DOHH2 (cell line): Measurements from ENCODE around the gene ANXA4.

Experiments used
- H3F3A ChIP-seq: fragments of 200-600 bp; sonication (generic), shearing (Covaris generic); 2 replicates; pipeline ENCODE4 v1.6.0; 2016; ENCODE audit warnings: antibody characterized with exemption, mild to moderate bottlenecking; ENCODE audit not compliant: control insufficient read depth, insufficient read depth
- H3K27ac ChIP-seq: fragments of 200-600 bp; sonication (generic); 2 replicates; pipeline ENCODE4 v1.5.1; 2014; ENCODE audit warnings: low read depth, mild to moderate bottlenecking, low read length, moderate library complexity
- H3K27me3 ChIP-seq: fragments of 200-600 bp; sonication (generic); 2 replicates; pipeline ENCODE4 v1.6.1; 2014; ENCODE audit warnings: mild to moderate bottlenecking, low read length, mixed read lengths; ENCODE audit not compliant: control insufficient read depth
- H3K36me3 ChIP-seq: fragments of 200-600 bp; sonication (generic); 2 replicates; pipeline ENCODE4 v1.6.1; 2014; ENCODE audit warnings: mild to moderate bottlenecking, low read length, moderate library complexity, mixed read lengths; ENCODE audit not compliant: control insufficient read depth
- H3K4me1 ChIP-seq: fragments of 200-600 bp; sonication (generic); 2 replicates; pipeline ENCODE4 v1.6.1; 2014; ENCODE audit warnings: mild to moderate bottlenecking, low read length, mixed read lengths; ENCODE audit not compliant: control insufficient read depth
- H3K4me2 ChIP-seq: fragments of 200-600 bp; sonication (generic); 2 replicates; pipeline ENCODE4 v1.6.0; 2014; ENCODE audit warnings: mild to moderate bottlenecking, low read length, moderate library complexity
- H3K4me3 ChIP-seq: fragments of 200-600 bp; sonication (generic); 2 replicates; pipeline ENCODE4 v1.5.1; 2014; ENCODE audit warnings: mild to moderate bottlenecking, low read length, mixed read lengths
- H3K79me2 ChIP-seq: fragments of 200-600 bp; sonication (generic); 2 replicates; pipeline ENCODE4 v1.6.1; 2014; ENCODE audit warnings: mild to moderate bottlenecking, low read length, mixed read lengths; ENCODE audit not compliant: control insufficient read depth
- H3K9me2 ChIP-seq: fragments of 200-600 bp; sonication (generic); replicated peaks from 2 replicates; pipeline ENCODE4 v1.6.1; 2014; ENCODE audit warnings: mild to moderate bottlenecking, low read length, mixed read lengths; ENCODE audit not compliant: control insufficient read depth
- H3K9me3 ChIP-seq: fragments of 200-600 bp; sonication (generic); 2 replicates; pipeline ENCODE4 v1.6.1; 2014; ENCODE audit warnings: antibody characterized with exemption, low read length, mixed read lengths; ENCODE audit not compliant: control insufficient read depth, insufficient read depth
- H4K20me1 ChIP-seq: fragments of 200-600 bp; sonication (generic); 2 replicates; pipeline ENCODE4 v1.6.0; 2014; ENCODE audit warnings: low read depth, mild to moderate bottlenecking, antibody characterized with exemption, low read length, moderate library complexity; ENCODE audit not compliant: control insufficient read depth, insufficient read depth
- CTCF ChIP-seq: fragments of 200-600 bp; sonication (generic); IDR thresholded peaks from one replicate; pipeline ENCODE4 v1.5.1; 2014; ENCODE audit warnings: antibody characterized with exemption, mild to moderate bottlenecking, low read depth, low read length; ENCODE audit not compliant: poor library complexity, severe bottlenecking
- EZH2phosphoT487 ChIP-seq: fragments of 200-600 bp; sonication (generic); IDR thresholded peaks from 2 replicates; pipeline ENCODE4 v1.6.1; 2017; ENCODE audit warnings: borderline replicate concordance, mild to moderate bottlenecking, antibody characterized with exemption, low read length, moderate library complexity, mixed read lengths

ANXA4 gene

GRCh38 chr2:69717861-69718273, 24.1 kb upstream of the ANXA4 start:
- H3K9me3 ChIP-seq: no peaks in the 10 kb centered on the region
- H3K79me2 ChIP-seq: no peaks in the 10 kb centered on the region
- H3K4me2 ChIP-seq: no peak overlapping the region
- no peaks in the 10 kb centered on the region for H3K9me2 ChIP-seq
- H3K27ac ChIP-seq: no peak overlapping the region
- peaks cover 16% of the 10 kb centered on the region; the same call in 1 of the 2 replicates for H3K27me3 ChIP-seq
- H3F3A ChIP-seq: no peaks in the 10 kb centered on the region
- H3K4me3 ChIP-seq: no peak overlapping the region
- TF ChIP-seq CTCF: no peak
- TF ChIP-seq EZH2phosphoT487: no peak
- H3K36me3 ChIP-seq: no peaks in the 10 kb centered on the region
- no peaks in the 10 kb centered on the region for H4K20me1 ChIP-seq
- H3K4me1 ChIP-seq: no peaks in the 10 kb centered on the region

- H3K4me1 ChIP-seq: no peaks in the 10 kb centered on the region
- H3K79me2 ChIP-seq: no peaks in the 10 kb centered on the region
- no peak overlapping the region for H3K27ac ChIP-seq
- TF ChIP-seq CTCF (no peak), EZH2phosphoT487 (no peak)
- no peaks in the 10 kb centered on the region for H4K20me1 ChIP-seq
- no peaks in the 10 kb centered on the region for H3K9me2 ChIP-seq
- H3K4me3 ChIP-seq: no peak overlapping the region
- no peaks in the 10 kb centered on the region for H3K36me3 ChIP-seq
- peaks cover 14% of the 10 kb centered on the region; the same call in 1 of the 2 replicates for H3K27me3 ChIP-seq
- no peak overlapping the region for H3K4me2 ChIP-seq
- no peaks in the 10 kb centered on the region for H3K9me3 ChIP-seq
- H3F3A ChIP-seq: no peaks in the 10 kb centered on the region
Observed at GRCh38 chr2:69718338-69718965, 23.5 kb upstream of the ANXA4 start.

- TF ChIP-seq EZH2phosphoT487 (no peak), CTCF (peak; percentile 50)
- H3K9me3 ChIP-seq: no peaks in the 10 kb centered on the region
- H4K20me1 ChIP-seq: no peaks in the 10 kb centered on the region
- H3K27me3 ChIP-seq: peaks cover 18% of the 10 kb centered on the region
- H3K4me3 ChIP-seq: no peak overlapping the region
- H3K36me3 ChIP-seq: no peaks in the 10 kb centered on the region
- H3K79me2 ChIP-seq: no peaks in the 10 kb centered on the region
- no peaks in the 10 kb centered on the region for H3F3A ChIP-seq
- no peaks in the 10 kb centered on the region for H3K9me2 ChIP-seq
- no peak overlapping the region for H3K4me2 ChIP-seq
- H3K4me1 ChIP-seq: peaks cover 7% of the 10 kb centered on the region
- H3K27ac ChIP-seq: no peak overlapping the region
Observed at GRCh38 chr2:69720404-69720803, 21.5 kb upstream of the ANXA4 start.
